Measurements from ENCODE around the gene AFF1.

DNA sequence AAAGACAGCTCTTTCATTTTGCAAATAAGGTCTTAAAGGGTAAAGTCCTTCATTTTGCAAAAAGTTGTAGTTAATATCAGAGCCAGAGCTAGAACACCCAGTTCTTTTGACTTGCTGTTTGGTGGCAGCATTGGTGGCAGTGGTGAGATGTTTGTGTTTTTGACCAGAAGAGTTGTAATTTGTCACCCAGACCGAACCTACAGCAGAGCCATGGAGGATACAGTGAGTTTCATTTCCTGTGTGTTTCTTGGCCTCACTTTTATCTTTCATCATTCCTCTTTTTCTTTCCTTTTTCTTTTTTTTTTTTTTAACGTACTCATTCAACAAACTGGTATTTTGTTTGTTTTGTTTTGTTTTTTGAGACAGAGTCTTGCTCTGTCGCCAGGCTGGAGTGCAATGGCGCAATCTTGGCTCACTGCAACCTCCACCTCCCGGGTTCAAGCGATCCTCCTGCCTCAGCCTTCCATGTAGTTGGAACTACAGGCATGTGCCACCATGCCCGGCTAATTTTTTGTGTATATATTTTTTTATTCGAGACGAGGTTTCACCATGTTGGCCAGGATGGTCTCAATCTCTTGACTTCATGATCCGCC lies 116.4 kb downstream of the AFF1 start:
- TF ChIP-seq, protein P1, sequence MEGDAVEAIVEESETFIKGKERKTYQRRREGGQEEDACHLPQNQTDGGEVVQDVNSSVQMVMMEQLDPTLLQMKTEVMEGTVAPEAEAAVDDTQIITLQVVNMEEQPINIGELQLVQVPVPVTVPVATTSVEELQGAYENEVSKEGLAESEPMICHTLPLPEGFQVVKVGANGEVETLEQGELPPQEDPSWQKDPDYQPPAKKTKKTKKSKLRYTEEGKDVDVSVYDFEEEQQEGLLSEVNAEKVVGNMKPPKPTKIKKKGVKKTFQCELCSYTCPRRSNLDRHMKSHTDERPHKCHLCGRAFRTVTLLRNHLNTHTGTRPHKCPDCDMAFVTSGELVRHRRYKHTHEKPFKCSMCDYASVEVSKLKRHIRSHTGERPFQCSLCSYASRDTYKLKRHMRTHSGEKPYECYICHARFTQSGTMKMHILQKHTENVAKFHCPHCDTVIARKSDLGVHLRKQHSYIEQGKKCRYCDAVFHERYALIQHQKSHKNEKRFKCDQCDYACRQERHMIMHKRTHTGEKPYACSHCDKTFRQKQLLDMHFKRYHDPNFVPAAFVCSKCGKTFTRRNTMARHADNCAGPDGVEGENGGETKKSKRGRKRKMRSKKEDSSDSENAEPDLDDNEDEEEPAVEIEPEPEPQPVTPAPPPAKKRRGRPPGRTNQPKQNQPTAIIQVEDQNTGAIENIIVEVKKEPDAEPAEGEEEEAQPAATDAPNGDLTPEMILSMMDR (IDR thresholded peaks at IDR 0.05; ENCODE audit: insufficient read depth, low read depth, low read length), result no peak
- no peak for TF ChIP-seq EZH2 (IDR thresholded peaks at IDR 0.05; ENCODE audit: insufficient read depth, low read length)
